ENCODE data around the gene GGT7.
A peak's percentile ranks its signal among the peaks of the same experiment; 100 is the strongest.
"Not testable (repeated sequence)": the region's sequence is repeated elsewhere in the genome, so short reads cannot be mapped to it uniquely, and the experiment has no call there.

GGT7 gene

GRCh38 chr20:34872622-34873224 is at the start of gene GGT7:
Gene GGT7, minus strand, starts transcription at chr20:34872856. Its CDS starts 41 bp downstream, at chr20:34872815.
- DNase-seq (ENCODE audit: low spot score): peak; percentile 92

GRCh38 chr20:34921436-34921835 is 48.8 kb upstream of the GGT7 start:
- DNase-seq (ENCODE audit: low spot score): no peak

- no peak for DNase-seq (ENCODE audit: low spot score)
Measured at GRCh38 chr20:34920055-34920454, 47.4 kb upstream of the GGT7 start.

- DNase-seq (ENCODE audit: low spot score): no peak
Measured at GRCh38 chr20:34916774-34917354, 44.2 kb upstream of the GGT7 start.

GRCh38 chr20:34915749-34916455 is 43.2 kb upstream of the GGT7 start:
- DNase-seq (ENCODE audit: low spot score): no peak

GRCh38 chr20:34915131-34915530 is 42.5 kb upstream of the GGT7 start:
- no peak for DNase-seq (ENCODE audit: low spot score)

GRCh38 chr20:34907616-34908469 is 35.2 kb upstream of the GGT7 start:
- DNase-seq (ENCODE audit: low spot score): no peak

GRCh38 chr20:34904202-34904621 is 31.6 kb upstream of the GGT7 start:
- DNase-seq (ENCODE audit: low spot score): no peak

GRCh38 chr20:34898731-34899130 is 26.1 kb upstream of the GGT7 start:
- DNase-seq (ENCODE audit: low spot score): not testable (repeated sequence)

GRCh38 chr20:34898129-34898528 is 25.5 kb upstream of the GGT7 start:
- DNase-seq (ENCODE audit: low spot score): not testable (repeated sequence)

- no peak for DNase-seq (ENCODE audit: low spot score)
Measured at GRCh38 chr20:34896086-34896621, 23.5 kb upstream of the GGT7 start.

- no peak for DNase-seq (ENCODE audit: low spot score)
Measured at GRCh38 chr20:34895465-34895864, 22.8 kb upstream of the GGT7 start.

GRCh38 chr20:34894723-34895122 is 22.1 kb upstream of the GGT7 start:
- DNase-seq (ENCODE audit: low spot score): no peak

GRCh38 chr20:34892671-34893070 is 20.0 kb upstream of the GGT7 start:
- DNase-seq (ENCODE audit: low spot score): no peak

GRCh38 chr20:34891166-34892062 is 18.8 kb upstream of the GGT7 start:
- DNase-seq (ENCODE audit: low spot score): no peak

GRCh38 chr20:34888468-34888867 is 15.8 kb upstream of the GGT7 start:
- DNase-seq (ENCODE audit: low spot score): no peak

GRCh38 chr20:34887023-34887422 is 14.4 kb upstream of the GGT7 start:
- no peak for DNase-seq (ENCODE audit: low spot score)

- no peak for DNase-seq (ENCODE audit: low spot score)
Measured at GRCh38 chr20:34886122-34886521, 13.5 kb upstream of the GGT7 start.

GRCh38 chr20:34884260-34884659 is 11.6 kb upstream of the GGT7 start:
- no peak for DNase-seq (ENCODE audit: low spot score)

GRCh38 chr20:34883809-34884208 is 11.2 kb upstream of the GGT7 start:
- DNase-seq (ENCODE audit: low spot score): no peak

GRCh38 chr20:34883087-34883688 is 10.5 kb upstream of the GGT7 start:
- DNase-seq (ENCODE audit: low spot score): no peak

Data from ecto neural progenitor cell (in vitro differentiated cells).